ENCODE results near the gene ASB18.

The ASB18 gene

GRCh38 chr2:236171181-236171679 lies 93.0 kb downstream of the ASB18 start:
- H4K20me1 ChIP-seq (ENCODE audit: insufficient read depth, low read length, poor library complexity, severe bottlenecking): no peaks in the 10 kb centered on the region

GRCh38 chr2:236170590-236171165 lies 93.5 kb downstream of the ASB18 start:
- Histone ChIP-seq H3K4me3 (ENCODE audit: low read length, poor library complexity, severe bottlenecking) (no peak overlapping the region), H3K27me3 (ENCODE audit: insufficient read depth, low read length, poor library complexity, severe bottlenecking) (no peaks in the 10 kb centered on the region), H2AFZ (ENCODE audit: low read length) (no peak overlapping the region), H3K9me2 (replicated peaks; ENCODE audit: low read depth, low read length) (no peaks in the 10 kb centered on the region), H3K79me2 (ENCODE audit: insufficient read depth, low read length) (no peaks in the 10 kb centered on the region), H3K9ac (ENCODE audit: low read depth, low read length, poor library complexity, severe bottlenecking) (no peak overlapping the region), H3K4me2 (ENCODE audit: low read depth, low read length, poor library complexity, severe bottlenecking) (no peak overlapping the region), H3K4me1 (ENCODE audit: insufficient read depth, low read length, poor library complexity, severe bottlenecking) (no peaks in the 10 kb centered on the region), H3K9me3 (ENCODE audit: insufficient read depth, low read depth, low read length) (no peaks in the 10 kb centered on the region), H4K20me1 (ENCODE audit: insufficient read depth, low read length, poor library complexity, severe bottlenecking) (no peaks in the 10 kb centered on the region), H3F3A (ENCODE audit: low read depth) (no peaks in the 10 kb centered on the region), H3K36me3 (ENCODE audit: insufficient read depth, low read length) (no peaks in the 10 kb centered on the region)
- TF ChIP-seq CTCF (conservative IDR thresholded peaks at IDR 0.05; ENCODE audit: low read length) (no peak), EZH2phosphoT487 (IDR thresholded peaks at IDR 0.05; ENCODE audit: borderline replicate concordance) (no peak)

More at GRCh38 chr2:236171181-236171679, 93.0 kb downstream of the ASB18 start:
- H3K79me2 ChIP-seq (ENCODE audit: insufficient read depth, low read length): no peaks in the 10 kb centered on the region
- H3K9me2 ChIP-seq (replicated peaks; ENCODE audit: low read depth, low read length): no peaks in the 10 kb centered on the region
- H2AFZ ChIP-seq (ENCODE audit: low read length): no peak overlapping the region
- H3K4me1 ChIP-seq (ENCODE audit: insufficient read depth, low read length, poor library complexity, severe bottlenecking): no peaks in the 10 kb centered on the region
- no peaks in the 10 kb centered on the region for H3K9me3 ChIP-seq (ENCODE audit: insufficient read depth, low read depth, low read length)
- H3K4me2 ChIP-seq (ENCODE audit: low read depth, low read length, poor library complexity, severe bottlenecking): no peak overlapping the region
- H3K36me3 ChIP-seq (ENCODE audit: insufficient read depth, low read length): no peaks in the 10 kb centered on the region
- no peak overlapping the region for H3K9ac ChIP-seq (ENCODE audit: low read depth, low read length, poor library complexity, severe bottlenecking)
- TF ChIP-seq EZH2phosphoT487 (IDR thresholded peaks at IDR 0.05; ENCODE audit: borderline replicate concordance) (no peak), CTCF (conservative IDR thresholded peaks at IDR 0.05; ENCODE audit: low read length) (no peak)
- H3K27me3 ChIP-seq (ENCODE audit: insufficient read depth, low read length, poor library complexity, severe bottlenecking): no peaks in the 10 kb centered on the region
- H3F3A ChIP-seq (ENCODE audit: low read depth): no peaks in the 10 kb centered on the region
- H3K4me3 ChIP-seq (ENCODE audit: low read length, poor library complexity, severe bottlenecking): no peak overlapping the region

- no peak overlapping the region for H3K9ac ChIP-seq (ENCODE audit: low read depth, low read length, poor library complexity, severe bottlenecking)
- no peaks in the 10 kb centered on the region for H4K20me1 ChIP-seq (ENCODE audit: insufficient read depth, low read length, poor library complexity, severe bottlenecking)
- H3K27me3 ChIP-seq (ENCODE audit: insufficient read depth, low read length, poor library complexity, severe bottlenecking): no peaks in the 10 kb centered on the region
- H3K9me2 ChIP-seq (replicated peaks; ENCODE audit: low read depth, low read length): no peaks in the 10 kb centered on the region
- H3K4me2 ChIP-seq (ENCODE audit: low read depth, low read length, poor library complexity, severe bottlenecking): no peak overlapping the region
- H3K4me1 ChIP-seq (ENCODE audit: insufficient read depth, low read length, poor library complexity, severe bottlenecking): no peaks in the 10 kb centered on the region
- H3F3A ChIP-seq (ENCODE audit: low read depth): no peaks in the 10 kb centered on the region
- TF ChIP-seq EZH2phosphoT487 (IDR thresholded peaks at IDR 0.05; ENCODE audit: borderline replicate concordance) (no peak), CTCF (conservative IDR thresholded peaks at IDR 0.05; ENCODE audit: low read length) (no peak)
- H3K36me3 ChIP-seq (ENCODE audit: insufficient read depth, low read length): no peaks in the 10 kb centered on the region
- H2AFZ ChIP-seq (ENCODE audit: low read length): no peak overlapping the region
- no peak overlapping the region for H3K4me3 ChIP-seq (ENCODE audit: low read length, poor library complexity, severe bottlenecking)
- no peaks in the 10 kb centered on the region for H3K79me2 ChIP-seq (ENCODE audit: insufficient read depth, low read length)
- H3K9me3 ChIP-seq (ENCODE audit: insufficient read depth, low read depth, low read length): no peaks in the 10 kb centered on the region
Observed at GRCh38 chr2:236169741-236170589, 94.2 kb downstream of the ASB18 start.

Data from Loucy (cell line).